Measurements from ENCODE around the gene RTN1.

- TF ChIP-seq PATZ1 (CRISPR knock-in tag; IDR thresholded peaks at IDR 0.05; ENCODE audit: borderline replicate concordance) (no peak), ZNF232 (CRISPR knock-in tag; IDR thresholded peaks at IDR 0.05) (no peak), PHB2 (IDR thresholded peaks at IDR 0.05; ENCODE audit: low read depth) (no peak), CTCF (IDR thresholded peaks at IDR 0.05 in 2 of 3, conservative IDR thresholded peaks at IDR 0.05 in 1 of 3; ENCODE audit: insufficient read depth in 2 of 3, low read depth in 1 of 3, low read length in 3 of 3) (no peak), EP300 (IDR thresholded peaks at IDR 0.05; ENCODE audit: low read length) (no peak), JUND (IDR thresholded peaks at IDR 0.05; ENCODE audit: borderline replicate concordance, low read depth, low read length) (no peak), JUND (tag; IDR thresholded peaks at IDR 0.05; ENCODE audit: borderline replicate concordance, low read depth, low read length) (no peak), POLR2AphosphoS2 (IDR thresholded peaks at IDR 0.05; ENCODE audit: low read length) (no peak), ASH1L (IDR thresholded peaks at IDR 0.05; ENCODE audit: borderline replicate concordance, low read depth, partially characterized antibody) (no peak)
Observed at GRCh38 chr14:59814988-59815387, 55.6 kb downstream of the RTN1 start.

Measured in K562 (cell line).